T-helper 2 cell treated with Interferon-gamma antibody and Interleukin-4, amounts not matched to agents 5 μg/mL and 100 μg/mL, for 36 hours (primary cell): ENCODE data around the gene CMTM4.

Experiments used
- DNase-seq: peaks from one replicate; pipeline ENCODE4 v3.0.0; 2021; ENCODE audit warnings: low spot score
- H3K27ac Mint-ChIP-seq: one replicate; pipeline ENCODE4 v1.8.0; 2021; ENCODE audit warnings: mild to moderate bottlenecking, mixed read lengths
- H3K27me3 Mint-ChIP-seq: one replicate; pipeline ENCODE4 v1.8.0; 2021; ENCODE audit warnings: low read depth, mixed read lengths
- H3K36me3 Mint-ChIP-seq: one replicate; pipeline ENCODE4 v1.8.0; 2021; ENCODE audit warnings: low read depth, mixed read lengths
- H3K4me1 Mint-ChIP-seq: one replicate; pipeline ENCODE4 v1.8.0; 2021; ENCODE audit warnings: low read depth, mixed read lengths
- H3K4me3 Mint-ChIP-seq: one replicate; pipeline ENCODE4 v1.8.0; 2022; ENCODE audit warnings: mild to moderate bottlenecking, moderate library complexity, mixed read lengths
- H3K9me3 Mint-ChIP-seq: one replicate; pipeline ENCODE4 v1.8.0; 2021; ENCODE audit warnings: mixed read lengths

The CMTM4 gene

DNA sequence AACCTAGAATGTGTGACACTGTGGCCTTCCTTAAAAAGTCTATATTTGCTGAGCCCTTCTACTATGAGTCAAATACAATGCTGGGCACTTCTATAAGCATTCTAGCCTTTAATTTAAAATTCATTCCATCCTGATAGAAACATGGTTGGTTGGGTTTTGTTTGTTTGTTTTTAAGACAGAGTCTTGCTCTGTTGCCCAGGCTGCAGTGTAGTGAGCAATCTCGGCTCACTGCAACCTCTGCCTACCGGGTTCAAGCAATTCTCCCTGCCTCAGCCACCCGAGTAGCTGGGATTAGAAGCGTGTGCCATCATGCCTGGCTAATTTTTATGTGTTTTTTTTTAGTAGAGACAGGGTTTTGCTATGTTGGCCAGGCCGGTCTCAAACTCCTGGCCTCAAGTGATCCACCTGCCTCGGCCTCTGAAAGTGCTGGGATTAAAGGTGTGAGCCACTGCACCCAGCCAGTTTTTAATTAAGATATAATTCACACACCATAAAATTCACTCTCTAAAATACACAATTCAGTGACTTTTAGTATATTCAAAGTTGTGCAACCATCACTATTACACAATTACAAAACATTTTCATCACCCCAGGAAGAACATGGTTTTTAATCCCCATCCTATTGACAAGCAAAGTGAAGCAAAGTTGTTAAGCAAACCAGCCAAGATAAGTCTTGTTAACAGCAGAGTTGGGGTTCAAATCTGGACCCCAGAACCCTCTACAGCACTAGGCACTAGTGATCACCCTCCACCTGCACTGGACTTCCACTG is 42.8 kb downstream of the CMTM4 start:
- no peaks in the 10 kb centered on the region for H3K9me3 Mint-ChIP-seq
- H3K4me1 Mint-ChIP-seq = peaks cover 14% of the 10 kb centered on the region
- H3K4me3 Mint-ChIP-seq = no peak overlapping the region
- peaks cover 15% of the 10 kb centered on the region for H3K27me3 Mint-ChIP-seq
- DNase-seq = no peak
- H3K27ac Mint-ChIP-seq = no peak overlapping the region
- no peaks in the 10 kb centered on the region for H3K36me3 Mint-ChIP-seq

DNA sequence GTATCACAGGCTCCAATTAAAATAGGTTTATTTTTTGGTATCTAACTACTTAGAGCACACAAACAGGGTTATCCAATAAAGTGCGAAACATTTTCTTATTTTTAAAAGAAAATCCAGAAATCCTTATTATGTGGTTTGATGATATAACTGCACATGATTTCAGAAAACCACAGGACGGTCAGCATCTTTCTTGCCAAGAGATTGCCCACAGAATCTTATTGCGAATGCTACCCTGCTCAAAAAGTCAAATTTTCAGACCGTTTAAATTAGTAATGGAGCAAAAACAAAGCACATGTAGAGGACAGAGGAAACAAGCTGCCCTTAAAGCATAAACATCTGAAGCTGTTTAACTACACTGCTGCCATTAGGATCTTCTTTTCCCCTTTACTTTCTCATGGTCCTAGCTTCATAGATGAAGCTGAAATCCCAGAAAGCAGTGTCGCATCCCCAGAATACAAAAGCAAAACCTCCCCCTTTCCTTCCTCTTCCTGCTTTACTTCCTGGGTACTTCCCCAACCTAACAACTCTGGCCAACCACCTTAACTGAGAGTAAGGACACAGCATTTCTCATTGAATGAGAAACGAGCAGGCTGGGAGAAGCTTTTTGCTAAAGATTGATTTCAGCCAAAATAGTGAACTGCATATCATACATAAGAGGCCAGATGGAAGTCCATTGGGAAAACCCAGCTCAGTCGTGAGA is 43.7 kb downstream of the CMTM4 start:
- H3K27ac Mint-ChIP-seq = no peak overlapping the region
- H3K27me3 Mint-ChIP-seq = peaks cover 8% of the 10 kb centered on the region
- no peaks in the 10 kb centered on the region for H3K36me3 Mint-ChIP-seq
- no peaks in the 10 kb centered on the region for H3K9me3 Mint-ChIP-seq
- no peak overlapping the region for H3K4me3 Mint-ChIP-seq
- peaks cover 14% of the 10 kb centered on the region for H3K4me1 Mint-ChIP-seq
- no peak for DNase-seq

DNA sequence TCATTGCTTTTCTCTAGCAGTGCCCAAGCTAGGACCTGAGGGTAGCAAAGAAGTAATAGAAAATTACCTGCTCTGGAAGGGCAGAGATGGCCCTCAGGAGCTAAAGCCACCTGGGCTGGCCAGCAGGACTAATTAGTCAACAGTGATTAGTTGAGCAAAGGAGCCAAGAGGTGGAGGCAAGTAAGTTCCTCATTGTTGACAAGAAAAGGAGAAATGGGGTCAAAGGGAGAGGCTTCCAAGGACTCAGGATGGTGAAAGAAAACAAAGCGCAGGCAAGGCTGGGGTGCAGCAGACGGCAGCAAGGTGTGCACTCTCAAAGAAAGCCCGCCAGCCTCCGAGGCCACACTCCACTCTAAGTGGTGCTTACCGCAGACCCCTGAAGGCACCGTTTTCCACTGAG is 44.6 kb downstream of the CMTM4 start:
- Mint-ChIP-seq H3K27me3 (peaks cover 5% of the 10 kb centered on the region), H3K27ac (no peak overlapping the region), H3K9me3 (no peaks in the 10 kb centered on the region), H3K36me3 (no peaks in the 10 kb centered on the region), H3K4me3 (no peak overlapping the region), H3K4me1 (peaks cover 14% of the 10 kb centered on the region)
- no peak for DNase-seq

DNA sequence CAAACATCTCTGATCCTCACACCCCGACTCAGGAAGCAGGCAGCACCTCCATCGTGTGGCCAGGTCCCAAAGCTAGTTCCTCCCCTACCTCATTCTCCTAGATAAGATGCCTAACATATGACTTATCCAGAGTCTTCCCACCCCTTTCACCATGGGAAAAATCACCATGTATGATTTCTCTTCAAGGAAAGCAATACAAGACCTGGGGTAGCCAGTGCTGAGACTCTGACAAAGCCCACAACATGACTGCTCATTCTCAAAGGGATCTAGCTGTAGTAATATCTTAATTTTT is 45.1 kb downstream of the CMTM4 start:
- no peak overlapping the region for H3K27ac Mint-ChIP-seq
- peaks cover 1% of the 10 kb centered on the region for H3K27me3 Mint-ChIP-seq
- H3K9me3 Mint-ChIP-seq = no peaks in the 10 kb centered on the region
- peaks cover 14% of the 10 kb centered on the region for H3K4me1 Mint-ChIP-seq
- no peaks in the 10 kb centered on the region for H3K36me3 Mint-ChIP-seq
- peak overlapping the region; percentile 47 for H3K4me3 Mint-ChIP-seq
- DNase-seq = no peak

DNA sequence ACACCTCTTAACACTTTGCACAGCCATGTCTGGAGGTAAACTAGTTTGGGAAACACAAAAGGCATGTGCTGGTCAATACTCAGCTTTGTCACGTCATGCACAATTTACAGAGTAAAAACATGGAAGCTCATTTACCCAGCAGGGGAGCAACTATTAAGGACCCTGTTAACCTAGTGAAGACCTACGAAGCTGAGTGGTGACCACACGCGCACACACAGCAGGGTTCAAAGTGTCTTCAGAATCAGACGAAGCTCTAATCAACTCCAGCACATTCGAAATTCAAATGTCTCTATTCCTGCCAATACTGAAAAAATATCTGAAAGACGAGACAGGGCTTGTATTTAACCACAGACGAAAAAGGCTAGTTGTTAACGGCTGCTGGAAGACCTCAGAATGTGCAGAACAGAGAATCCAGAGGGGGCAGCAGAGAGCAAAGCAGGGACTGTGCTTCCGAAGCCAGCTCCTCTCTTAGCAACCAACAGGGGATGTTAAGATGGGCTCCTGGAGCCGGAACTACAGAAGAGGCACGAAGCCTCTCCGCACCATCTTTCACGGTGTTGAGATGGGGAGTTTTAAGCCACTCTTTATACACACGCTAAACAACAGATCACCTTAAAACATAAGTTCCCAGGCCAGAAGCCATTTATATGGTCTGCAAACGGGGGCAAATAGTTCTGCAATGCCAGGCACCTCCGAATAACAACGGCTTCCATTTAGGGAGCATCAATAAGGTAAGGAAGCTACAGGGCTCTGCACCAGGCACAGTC is 45.7 kb downstream of the CMTM4 start:
- no peaks in the 10 kb centered on the region for H3K27me3 Mint-ChIP-seq
- H3K4me1 Mint-ChIP-seq = peaks cover 14% of the 10 kb centered on the region
- H3K9me3 Mint-ChIP-seq = no peaks in the 10 kb centered on the region
- peak overlapping the region; percentile 47 for H3K27ac Mint-ChIP-seq
- peak; percentile 63 for DNase-seq
- H3K4me3 Mint-ChIP-seq = peak overlapping the region; percentile 47
- no peaks in the 10 kb centered on the region for H3K36me3 Mint-ChIP-seq

DNA sequence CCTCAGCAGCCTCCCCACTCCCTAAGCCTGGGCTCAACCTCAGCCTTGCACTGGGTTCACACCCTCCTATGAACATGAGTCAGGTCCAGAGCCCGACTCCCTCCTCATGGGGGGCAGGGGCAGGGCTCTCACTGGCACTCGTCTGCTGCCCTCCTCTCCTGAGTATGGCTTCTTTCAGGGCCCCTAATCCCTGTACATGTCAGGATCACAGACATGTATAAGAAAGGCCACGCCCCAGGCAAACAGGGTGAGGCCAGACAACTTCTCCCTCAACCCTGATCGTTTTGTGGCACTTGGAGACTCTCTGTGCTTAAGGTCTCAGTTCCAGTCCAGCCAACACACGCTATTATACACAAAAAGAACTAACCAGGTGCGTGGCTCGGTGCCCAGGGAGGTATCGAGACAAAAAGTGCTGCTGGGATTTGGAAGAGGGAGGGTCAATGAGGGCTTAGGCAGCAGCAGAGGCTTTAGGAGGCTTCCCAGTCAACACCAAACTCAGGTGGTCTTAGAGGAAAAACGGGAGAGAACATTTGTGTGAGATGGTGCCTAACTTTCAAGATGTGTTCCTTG is 46.8 kb downstream of the CMTM4 start:
- Mint-ChIP-seq H3K4me3 (no peak overlapping the region), H3K36me3 (no peaks in the 10 kb centered on the region), H3K4me1 (peaks cover 14% of the 10 kb centered on the region), H3K27me3 (no peaks in the 10 kb centered on the region), H3K27ac (no peak overlapping the region), H3K9me3 (no peaks in the 10 kb centered on the region)
- DNase-seq = no peak

DNA sequence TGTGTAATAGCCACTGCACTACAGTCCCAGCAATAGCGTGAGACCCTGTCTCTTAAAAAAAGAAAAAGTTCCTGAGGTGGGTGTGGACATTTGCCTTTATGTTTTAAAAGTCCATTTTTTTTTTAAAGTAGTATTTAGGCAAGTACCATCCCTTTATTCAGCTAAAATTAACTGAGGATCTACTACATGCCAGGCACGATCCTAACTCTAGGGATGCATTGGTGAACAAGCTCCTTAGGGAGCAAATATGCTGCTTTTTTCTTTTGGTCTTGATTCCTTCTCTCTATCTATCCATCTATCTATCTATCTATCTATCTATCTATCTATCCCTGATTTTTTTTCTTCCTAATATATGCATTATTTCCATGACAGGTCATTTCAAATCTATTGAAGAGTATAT is 47.4 kb downstream of the CMTM4 start:
- no peak overlapping the region for H3K27ac Mint-ChIP-seq
- no peak for DNase-seq
- peaks cover 14% of the 10 kb centered on the region for H3K4me1 Mint-ChIP-seq
- no peak overlapping the region for H3K4me3 Mint-ChIP-seq
- H3K9me3 Mint-ChIP-seq = no peaks in the 10 kb centered on the region
- no peaks in the 10 kb centered on the region for H3K27me3 Mint-ChIP-seq
- no peaks in the 10 kb centered on the region for H3K36me3 Mint-ChIP-seq

DNA sequence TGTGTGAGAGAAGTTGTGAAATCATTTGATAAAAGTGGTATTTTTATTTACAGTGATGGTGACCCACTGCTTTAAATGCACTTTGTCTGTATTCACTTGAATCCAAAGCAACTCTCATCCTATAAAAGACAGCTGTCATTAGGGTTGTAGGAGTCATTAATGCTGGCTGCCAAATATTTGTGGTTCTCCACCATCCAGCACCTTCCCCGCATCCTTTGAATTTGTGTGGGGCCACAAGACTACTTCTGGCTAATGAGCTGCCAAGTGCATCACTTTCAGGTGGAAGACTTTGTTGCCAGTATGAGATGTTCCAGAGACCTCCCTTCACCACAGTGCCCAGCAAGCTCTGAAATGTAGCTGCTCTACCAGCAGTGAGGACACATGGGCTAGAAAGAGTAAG is 48.7 kb downstream of the CMTM4 start:
- Mint-ChIP-seq H3K4me1 (peaks cover 11% of the 10 kb centered on the region), H3K27me3 (no peaks in the 10 kb centered on the region), H3K27ac (no peak overlapping the region), H3K36me3 (no peaks in the 10 kb centered on the region), H3K4me3 (no peak overlapping the region), H3K9me3 (no peaks in the 10 kb centered on the region)
- no peak for DNase-seq

DNA sequence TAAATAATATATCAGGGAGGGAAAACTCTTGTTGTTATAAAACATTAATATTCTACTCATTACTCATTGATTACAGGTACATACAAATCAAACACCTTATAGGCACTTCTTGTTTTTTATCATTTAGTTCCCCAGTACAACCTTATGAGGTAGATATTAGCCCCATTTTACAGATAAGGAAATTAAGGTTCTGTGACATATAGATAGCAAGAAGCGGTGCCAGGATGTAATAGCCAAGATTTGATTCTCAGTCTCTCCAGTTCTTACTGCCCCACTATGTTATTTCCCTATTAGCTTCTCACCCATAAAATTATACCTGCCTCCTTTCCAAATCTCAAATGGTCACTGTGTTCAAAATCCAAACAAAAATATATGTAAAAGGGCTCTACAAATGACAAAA is 55.2 kb downstream of the CMTM4 start:
- no peak for DNase-seq
- Mint-ChIP-seq H3K9me3 (no peaks in the 10 kb centered on the region), H3K4me3 (no peak overlapping the region), H3K4me1 (no peaks in the 10 kb centered on the region), H3K27ac (no peak overlapping the region), H3K36me3 (no peaks in the 10 kb centered on the region), H3K27me3 (peaks cover 16% of the 10 kb centered on the region)

DNA sequence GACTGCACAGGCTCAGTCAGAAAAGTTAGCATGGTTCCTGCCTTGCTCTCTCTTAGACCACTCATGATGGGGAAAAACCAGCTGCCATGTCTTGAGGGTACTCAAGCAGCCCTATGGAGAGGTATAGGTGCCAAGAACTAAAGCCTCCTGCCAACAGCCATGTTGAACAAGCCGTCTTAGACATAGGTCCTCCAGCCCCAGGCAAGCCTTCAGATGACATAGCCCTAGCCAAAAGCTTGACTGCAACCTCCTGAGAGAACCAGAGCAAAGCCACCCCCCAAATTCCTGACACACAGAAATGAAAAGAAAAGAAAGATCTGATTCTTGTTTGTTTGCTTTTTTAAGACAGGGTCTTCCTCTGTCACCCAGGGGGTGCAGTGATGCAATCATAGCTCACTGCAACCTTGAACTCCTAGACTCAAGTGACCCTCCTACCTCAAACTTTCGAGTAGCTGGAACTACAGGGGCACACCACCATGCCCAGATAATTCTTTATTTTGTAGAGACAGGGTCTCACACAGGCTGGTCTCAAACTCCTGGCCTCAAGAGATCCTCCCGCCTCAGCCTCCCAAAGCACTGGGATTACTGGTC is 55.7 kb downstream of the CMTM4 start:
- no peaks in the 10 kb centered on the region for H3K36me3 Mint-ChIP-seq
- no peak for DNase-seq
- H3K27me3 Mint-ChIP-seq = peaks cover 16% of the 10 kb centered on the region
- H3K4me3 Mint-ChIP-seq = no peak overlapping the region
- H3K9me3 Mint-ChIP-seq = no peaks in the 10 kb centered on the region
- no peak overlapping the region for H3K27ac Mint-ChIP-seq
- H3K4me1 Mint-ChIP-seq = no peaks in the 10 kb centered on the region

DNA sequence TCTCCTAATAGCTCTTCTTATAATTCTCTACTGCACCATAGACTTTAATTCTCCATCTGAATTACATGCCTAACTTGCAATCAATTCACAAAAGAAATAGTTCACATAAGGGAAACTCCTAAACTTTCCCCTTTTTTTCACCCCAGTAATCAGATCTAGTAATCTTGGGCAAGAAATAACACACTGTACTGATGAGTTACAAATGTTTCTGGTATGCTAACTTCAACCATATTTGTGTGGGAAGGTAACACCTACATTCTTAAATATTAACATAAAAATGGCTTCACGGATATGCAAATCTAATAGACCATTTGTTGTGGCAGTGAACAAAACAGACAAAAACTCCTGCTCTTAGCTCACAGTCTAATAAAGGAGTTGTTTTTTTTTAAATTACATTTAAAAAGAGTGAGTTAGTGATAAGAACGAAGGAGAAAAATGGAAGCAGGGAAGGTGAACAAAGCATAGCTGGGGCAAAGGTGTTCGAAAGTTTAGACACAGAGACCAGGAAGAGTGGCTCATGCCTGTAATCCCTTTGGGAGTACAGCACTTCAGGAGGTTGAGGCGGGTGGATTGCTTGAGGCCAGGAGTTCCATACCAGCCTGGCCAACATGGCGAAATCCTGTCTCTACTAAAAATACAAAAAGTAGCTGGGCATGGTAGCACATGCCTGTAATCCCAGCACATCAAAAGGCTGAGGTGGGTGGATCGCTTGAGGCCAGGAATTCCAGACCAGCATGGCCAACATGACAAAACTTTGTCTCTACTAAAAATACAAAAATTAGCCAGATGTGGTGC is 57.3 kb downstream of the CMTM4 start:
- Mint-ChIP-seq H3K36me3 (no peaks in the 10 kb centered on the region), H3K9me3 (no peaks in the 10 kb centered on the region), H3K4me1 (no peaks in the 10 kb centered on the region), H3K4me3 (no peak overlapping the region), H3K27me3 (peaks cover 16% of the 10 kb centered on the region), H3K27ac (no peak overlapping the region)
- no peak for DNase-seq

DNA sequence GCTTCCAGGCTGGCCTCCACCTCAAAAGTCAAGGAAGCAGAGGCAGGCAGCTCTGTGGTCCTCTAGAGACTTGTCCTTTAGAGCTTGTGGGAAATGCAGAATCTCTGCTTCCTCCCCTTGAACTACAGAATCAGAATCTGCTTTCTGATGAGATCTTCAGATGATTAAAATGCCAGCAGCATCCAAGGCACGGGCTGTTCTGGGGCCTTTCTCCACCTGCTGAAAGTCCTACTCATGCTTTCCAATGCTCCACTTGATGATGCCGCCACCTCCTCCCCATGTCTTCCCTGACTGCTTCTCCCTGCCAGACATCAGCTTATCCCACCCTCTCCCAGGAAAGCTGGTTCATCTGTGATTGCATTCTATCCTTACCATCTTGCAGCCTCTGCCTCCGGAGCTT is 58.7 kb downstream of the CMTM4 start:
- no peak overlapping the region for H3K4me3 Mint-ChIP-seq
- no peak for DNase-seq
- H3K4me1 Mint-ChIP-seq = no peaks in the 10 kb centered on the region
- no peaks in the 10 kb centered on the region for H3K9me3 Mint-ChIP-seq
- peaks cover 16% of the 10 kb centered on the region for H3K27me3 Mint-ChIP-seq
- H3K27ac Mint-ChIP-seq = no peak overlapping the region
- H3K36me3 Mint-ChIP-seq = no peaks in the 10 kb centered on the region

DNA sequence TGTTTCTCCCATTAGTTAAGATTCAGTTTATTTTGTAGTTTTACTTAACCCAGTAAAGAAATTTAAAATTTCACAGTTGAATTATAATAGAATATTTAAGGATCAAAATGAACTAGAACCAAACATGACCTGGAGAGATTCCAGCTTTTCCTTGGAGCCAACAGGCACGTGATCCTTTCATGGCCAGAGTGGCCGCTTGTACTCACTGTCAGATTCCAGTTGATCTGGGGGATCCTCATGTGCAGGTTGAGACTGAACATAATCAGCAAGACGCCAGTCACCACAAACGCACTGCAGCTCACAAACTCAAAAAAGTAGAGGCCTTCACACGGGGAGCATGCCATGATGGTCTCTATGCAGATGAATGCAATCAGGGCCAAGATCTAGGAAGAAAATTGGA is 60.3 kb downstream of the CMTM4 start:
- peaks cover 13% of the 10 kb centered on the region for H3K27me3 Mint-ChIP-seq
- H3K4me1 Mint-ChIP-seq = no peaks in the 10 kb centered on the region
- no peaks in the 10 kb centered on the region for H3K36me3 Mint-ChIP-seq
- DNase-seq = no peak
- H3K9me3 Mint-ChIP-seq = no peaks in the 10 kb centered on the region
- no peak overlapping the region for H3K27ac Mint-ChIP-seq
- no peak overlapping the region for H3K4me3 Mint-ChIP-seq
